Stimulated activated CD4-positive, alpha-beta T cell treated with anti-CD3 and anti-CD28 coated beads, Interleukin-1b, Interleukin-23, amount 100 ng/mL, for 48 hours (primary cell): ENCODE data around the gene SMPD3.

Experiments
- DNase-seq: peaks from one replicate; pipeline ENCODE4 v3.0.0-alpha.2; 2020

SMPD3 gene

DNA sequence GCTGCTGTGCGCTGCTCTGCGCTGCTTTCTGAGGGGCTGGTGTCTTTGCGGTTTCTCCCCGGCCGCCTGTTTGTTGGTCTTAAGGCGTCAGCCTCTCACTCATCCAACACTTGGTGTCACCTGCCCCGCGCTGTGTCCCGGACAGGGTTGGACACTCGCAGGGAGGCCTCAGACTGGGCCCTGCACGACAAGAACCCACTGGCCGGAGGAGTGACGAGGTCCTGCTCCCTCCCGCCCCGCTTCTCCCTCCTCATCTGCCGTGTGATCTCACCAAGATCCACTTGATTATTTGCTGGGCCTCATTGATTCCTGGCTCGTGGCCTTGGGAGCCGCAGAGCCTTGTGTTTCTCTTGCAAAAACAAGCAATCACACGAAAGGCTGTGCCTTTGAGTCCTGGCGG, 80.9 kb downstream of the SMPD3 start:
- DNase-seq = no peak

DNA sequence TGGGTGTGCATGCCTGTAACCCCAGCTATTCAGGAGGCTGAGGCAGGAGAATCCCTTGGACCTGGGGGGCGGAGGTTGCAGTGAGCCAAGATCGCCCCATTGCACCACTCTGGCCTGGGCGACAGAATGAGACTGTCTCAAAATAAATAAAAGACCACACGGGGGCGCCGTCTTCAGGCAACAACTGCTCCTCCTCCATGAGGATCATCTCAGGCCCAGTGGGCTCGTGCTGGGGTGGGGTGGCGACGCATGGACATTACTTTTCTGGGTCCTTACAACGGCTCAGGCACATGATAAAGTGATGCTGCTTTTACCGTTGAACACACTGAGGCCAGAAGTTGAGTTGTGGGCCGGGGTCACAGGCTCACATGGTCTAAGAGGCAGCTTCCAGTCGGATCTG, 81.3 kb downstream of the SMPD3 start:
- peak; percentile 37 for DNase-seq

GRCh38 chr16:68366062-68366461, 82.2 kb downstream of the SMPD3 start:
- no peak for DNase-seq

- no peak for DNase-seq
These were observed 83.0 kb downstream of the SMPD3 start for GRCh38 chr16:68365167-68365817.

GRCh38 chr16:68364561-68364998, 83.7 kb downstream of the SMPD3 start:
- DNase-seq = no peak

GRCh38 chr16:68363658-68364521, 84.4 kb downstream of the SMPD3 start:
- DNase-seq = no peak

GRCh38 chr16:68362947-68363657, 85.2 kb downstream of the SMPD3 start:
- no peak for DNase-seq

DNA sequence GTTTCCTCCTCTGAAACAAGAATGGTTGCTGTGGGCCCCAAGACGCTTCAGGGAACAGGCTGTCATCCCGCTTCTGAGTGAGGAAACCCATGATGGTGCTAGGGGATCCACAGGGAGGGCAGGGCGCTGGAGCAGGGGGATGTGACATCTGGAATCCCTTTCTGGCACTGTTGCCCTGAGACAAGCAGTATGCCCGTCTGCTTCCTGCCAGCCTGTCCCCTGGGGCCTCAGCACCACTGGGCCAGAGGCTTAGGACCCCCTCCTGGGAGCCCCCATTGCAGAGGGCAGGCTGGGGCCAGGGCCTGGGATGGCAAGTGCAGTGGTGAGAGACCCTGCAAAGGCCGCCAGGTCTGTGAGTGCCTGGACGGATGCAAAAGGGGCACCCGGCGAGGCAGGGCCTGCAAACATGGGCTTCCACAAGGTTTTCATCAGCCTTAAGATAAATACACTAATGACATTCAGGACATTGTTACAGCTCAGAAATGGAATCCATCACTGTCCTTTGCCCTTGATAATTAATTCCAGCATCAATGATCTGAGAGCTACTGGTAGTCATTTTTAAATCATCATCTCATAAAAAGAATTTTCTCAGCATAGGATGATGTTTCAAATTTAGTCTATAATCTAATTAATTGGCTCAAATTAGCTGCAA, 85.9 kb downstream of the SMPD3 start:
- no peak for DNase-seq

GRCh38 chr16:68361485-68361884, 86.8 kb downstream of the SMPD3 start:
- no peak for DNase-seq

- DNase-seq = no peak
These were observed 87.4 kb downstream of the SMPD3 start for GRCh38 chr16:68360956-68361355.

DNA sequence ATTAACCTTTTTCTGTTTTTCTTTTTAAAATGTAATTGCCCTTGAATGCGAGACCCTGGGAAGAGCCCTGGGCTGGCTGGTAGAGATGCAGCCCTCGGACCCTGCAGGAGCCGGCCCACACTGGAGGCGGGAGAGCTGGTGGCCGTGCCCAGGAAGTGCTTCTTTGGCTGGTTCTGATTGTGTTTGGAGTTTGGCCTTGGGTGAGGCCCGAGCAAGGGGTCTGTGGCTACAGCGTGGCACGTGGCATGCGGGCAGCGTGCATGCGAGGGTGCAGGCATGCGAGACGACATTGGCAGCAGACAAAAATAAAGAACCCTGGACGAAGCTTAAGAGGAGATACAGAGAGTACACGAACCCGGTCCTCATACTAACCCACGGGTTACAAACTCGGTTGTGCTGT, 87.8 kb downstream of the SMPD3 start:
- DNase-seq = no peak

DNA sequence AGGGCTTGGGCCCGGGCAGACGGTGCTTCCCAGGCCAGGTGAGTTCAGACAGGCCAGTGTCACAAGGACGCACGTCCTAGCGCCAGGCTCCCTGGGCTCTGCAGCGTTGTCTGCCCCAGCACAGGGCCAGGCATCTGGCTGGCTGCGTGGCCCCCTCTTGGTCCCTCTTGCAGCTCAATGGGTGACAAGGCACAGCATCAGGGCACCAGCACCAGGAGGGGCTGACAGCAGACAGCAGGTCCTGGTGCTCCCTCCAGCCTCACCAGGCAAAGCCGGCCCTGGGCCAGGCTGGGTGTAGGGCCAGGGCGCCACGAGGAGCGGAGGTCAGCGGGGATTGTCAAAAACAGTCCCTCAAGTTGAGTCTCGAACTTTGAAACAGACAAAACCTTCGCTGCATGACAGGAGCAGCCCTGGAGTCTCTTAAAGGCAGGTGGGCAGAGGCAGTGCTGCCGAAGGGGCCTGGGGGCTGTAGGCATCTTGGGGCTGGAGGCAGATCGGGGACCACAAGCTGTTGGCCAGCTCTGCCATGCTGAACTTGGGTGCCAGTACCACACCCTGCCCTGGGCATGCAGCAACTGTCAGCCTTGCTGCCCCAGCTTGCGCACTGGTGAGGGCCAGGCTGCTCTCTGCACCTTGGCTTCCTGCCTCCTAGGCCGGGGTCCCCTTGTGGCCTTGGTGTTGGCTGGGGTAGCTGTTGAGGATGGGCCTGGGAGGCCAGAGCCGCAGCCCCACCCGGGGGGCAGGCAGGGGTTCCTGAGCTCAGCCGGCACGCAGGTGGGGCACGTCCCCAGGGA, 88.7 kb downstream of the SMPD3 start:
- DNase-seq = no peak

GRCh38 chr16:68358951-68359350, 89.4 kb downstream of the SMPD3 start:
- no peak for DNase-seq

DNA sequence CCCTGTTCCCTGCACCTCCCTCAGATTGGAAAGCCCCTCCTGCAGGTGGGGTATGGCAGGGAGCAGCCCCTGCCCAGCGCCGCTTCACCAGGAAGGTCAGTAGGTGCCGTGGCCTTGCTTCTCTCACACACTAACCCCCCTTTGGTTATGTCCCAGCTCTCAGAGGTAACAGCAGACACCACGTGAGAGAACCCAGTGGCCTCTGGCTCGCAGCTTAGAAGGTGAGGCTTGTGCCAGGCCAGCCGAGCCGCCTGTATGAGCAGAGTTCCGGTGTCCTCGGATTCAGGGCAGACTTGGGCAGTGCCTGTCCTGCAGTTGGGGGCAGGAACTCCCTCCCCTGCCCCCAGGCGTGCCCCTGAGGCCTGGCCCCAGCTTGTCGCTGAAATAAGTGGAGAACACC, 90.4 kb downstream of the SMPD3 start:
- DNase-seq = no peak

GRCh38 chr16:68357521-68357922, 90.8 kb downstream of the SMPD3 start:
- DNase-seq = no peak

DNA sequence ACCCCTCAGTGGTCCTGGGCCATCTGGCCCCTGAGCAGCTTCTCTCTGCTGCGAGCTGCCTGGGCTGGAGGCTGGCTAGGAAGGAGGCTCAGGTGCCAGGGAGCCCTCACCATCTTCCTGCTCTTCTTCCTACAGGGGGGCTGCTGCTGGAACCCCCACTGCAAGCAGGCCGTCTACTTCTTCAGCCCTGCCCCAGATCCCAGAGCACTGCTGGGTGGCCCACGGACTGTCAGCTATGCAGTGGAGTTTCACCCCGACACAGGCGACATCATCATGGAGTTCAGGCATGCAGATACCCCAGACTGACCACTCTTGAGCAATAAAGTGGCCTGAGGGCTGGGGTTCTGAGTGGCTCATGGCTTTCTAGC, 91.4 kb downstream of the SMPD3 start:
- DNase-seq = no peak

DNA sequence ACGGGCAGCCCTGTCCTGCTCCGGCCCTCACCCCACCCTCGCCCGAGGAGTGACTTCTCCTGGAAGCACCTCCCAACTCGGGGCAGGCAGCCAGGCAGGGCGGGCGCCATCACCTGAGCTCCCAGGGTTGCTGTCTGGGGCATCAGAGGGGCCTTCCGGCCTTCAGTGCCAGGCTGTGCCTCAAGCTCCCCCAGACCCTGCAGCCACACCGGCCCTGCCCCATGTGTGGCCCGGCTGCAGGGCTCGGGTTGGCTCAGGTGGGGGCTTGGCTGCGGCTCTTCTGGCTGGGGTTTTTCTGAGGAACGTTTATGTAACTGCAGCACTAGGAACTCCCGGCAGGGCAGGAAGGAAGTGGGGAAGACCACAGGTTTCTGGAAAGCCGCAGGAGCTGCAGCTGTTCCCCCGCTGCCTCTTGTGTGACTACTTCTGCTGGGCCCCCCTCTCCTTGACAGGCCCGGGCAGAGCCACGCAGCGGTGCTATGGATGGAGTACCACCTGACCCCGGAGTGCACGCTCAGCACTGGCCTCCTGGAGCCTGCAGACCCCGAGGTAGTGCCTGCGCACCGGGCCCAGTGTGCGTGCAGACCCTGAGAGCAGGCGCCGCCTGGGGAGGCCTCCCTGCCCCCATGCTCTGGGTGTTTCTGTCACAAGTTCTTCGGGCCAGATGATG, 91.9 kb downstream of the SMPD3 start:
- DNase-seq = peak; percentile 48

GRCh38 chr16:68355447-68356248, 92.7 kb downstream of the SMPD3 start:
- DNase-seq = no peak

DNA sequence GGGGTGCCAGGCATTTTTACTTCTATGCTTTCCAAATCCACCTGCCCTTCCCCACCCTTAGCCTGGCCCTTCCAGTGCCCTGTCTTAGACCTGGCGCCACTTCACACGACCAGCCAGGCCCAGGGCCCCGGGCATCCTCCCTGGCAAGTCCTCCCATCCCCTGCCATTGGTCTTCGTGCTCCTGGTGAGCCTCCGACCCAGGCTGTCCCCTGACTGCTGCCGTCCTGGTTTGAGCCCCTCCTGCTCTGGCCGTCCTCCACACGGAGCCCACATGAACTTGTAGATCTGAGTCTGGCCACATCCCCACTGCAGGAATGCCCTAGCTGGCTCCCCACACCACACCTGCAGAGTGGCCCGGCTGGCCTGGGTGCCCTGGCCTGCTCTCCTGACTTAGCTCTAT, 93.5 kb downstream of the SMPD3 start:
- no peak for DNase-seq

- DNase-seq = no peak
These were observed 94.9 kb downstream of the SMPD3 start for GRCh38 chr16:68353366-68353765.

- DNase-seq = no peak
These were observed 96.3 kb downstream of the SMPD3 start for GRCh38 chr16:68351991-68352431.
